NCI-H524 (cell line): ENCODE data around the gene MLF2.

ENCODE experiments used
- DNase-seq, 2 experiments: peaks; one replicate each; lab custom pipeline; 2025; lab: John Stamatoyannopoulos, UW

Gene MLF2

DNA sequence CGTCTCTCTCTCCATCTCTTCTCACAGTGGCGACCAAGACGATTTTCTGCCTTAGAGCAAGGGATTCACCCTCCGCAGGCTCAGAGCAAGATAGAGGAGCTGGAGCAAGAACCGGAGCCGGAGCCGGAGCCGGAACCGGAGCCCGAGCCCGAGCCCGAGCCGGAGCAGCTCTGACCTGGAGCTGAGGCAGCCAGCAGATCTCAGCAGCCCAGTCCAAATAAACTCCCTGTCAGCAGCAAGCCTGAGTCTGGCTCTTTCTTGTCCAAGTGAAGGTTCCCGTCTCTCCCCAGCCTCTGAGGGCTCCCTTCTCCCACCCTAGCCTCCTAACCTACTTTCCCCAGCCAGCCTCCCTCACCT lies 25.3 kb upstream of the MLF2 start:
- no peak for DNase-seq

DNA sequence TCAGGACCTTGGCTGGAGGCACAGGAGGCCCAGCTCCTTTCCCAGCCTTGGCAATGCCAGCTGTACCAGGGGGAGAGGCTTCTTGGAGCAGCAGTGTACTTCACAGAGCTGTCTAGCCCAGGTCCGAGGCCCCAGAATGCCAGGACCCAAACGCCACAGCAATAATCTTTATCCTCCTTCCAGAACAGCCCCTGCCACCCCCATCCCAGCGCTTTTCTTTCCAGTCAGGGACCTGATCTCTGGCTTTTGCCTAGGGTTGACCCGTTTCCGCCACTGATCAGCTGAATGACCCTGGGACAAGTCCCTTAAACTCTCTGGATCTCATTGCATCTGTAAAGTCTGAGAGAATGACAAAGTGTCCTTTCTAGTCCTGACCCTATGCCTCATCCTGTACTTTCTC lies 24.4 kb upstream of the MLF2 start:
- DNase-seq: no peak

DNA sequence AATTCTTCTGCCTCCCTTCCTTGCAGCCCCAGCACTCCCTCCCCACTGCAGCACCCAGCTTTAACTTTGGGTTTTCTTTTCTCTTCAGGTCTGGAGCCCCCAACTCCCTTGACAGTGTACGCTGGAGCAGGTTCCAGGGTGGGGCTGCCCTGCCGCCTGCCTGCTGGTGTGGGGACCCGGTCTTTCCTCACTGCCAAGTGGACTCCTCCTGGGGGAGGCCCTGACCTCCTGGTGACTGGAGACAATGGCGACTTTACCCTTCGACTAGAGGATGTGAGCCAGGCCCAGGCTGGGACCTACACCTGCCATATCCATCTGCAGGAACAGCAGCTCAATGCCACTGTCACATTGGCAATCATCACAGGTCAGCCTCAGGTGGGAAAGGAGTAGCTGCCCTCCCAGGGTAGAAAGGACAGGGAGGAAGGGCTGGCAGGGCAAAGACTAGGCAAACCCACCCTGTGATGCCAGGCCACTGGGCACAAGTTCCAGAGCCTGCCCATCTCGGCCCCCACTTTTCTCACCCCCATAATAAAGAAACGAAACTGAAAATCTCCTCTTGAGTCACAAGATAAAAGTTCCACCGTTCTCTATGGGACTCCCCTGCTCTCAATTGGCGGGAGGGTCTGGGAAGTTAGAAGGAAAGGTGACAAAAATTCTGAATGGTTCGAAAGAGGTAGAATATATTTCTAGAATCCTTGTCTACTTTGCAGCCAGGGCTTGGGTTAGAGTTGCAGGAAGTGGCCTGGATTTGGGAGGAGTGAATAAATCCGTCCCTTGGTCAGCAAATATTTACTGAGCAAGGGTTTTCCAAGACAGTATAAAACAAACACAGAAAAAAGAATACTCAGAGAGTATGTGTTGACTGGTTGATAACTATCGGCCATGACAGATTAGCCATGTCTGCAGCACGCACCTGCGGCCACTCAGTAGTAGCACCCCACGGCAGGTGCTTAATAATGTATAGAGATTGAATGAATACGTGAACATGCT lies 22.5 kb upstream of the MLF2 start:
- no peak for DNase-seq

DNA sequence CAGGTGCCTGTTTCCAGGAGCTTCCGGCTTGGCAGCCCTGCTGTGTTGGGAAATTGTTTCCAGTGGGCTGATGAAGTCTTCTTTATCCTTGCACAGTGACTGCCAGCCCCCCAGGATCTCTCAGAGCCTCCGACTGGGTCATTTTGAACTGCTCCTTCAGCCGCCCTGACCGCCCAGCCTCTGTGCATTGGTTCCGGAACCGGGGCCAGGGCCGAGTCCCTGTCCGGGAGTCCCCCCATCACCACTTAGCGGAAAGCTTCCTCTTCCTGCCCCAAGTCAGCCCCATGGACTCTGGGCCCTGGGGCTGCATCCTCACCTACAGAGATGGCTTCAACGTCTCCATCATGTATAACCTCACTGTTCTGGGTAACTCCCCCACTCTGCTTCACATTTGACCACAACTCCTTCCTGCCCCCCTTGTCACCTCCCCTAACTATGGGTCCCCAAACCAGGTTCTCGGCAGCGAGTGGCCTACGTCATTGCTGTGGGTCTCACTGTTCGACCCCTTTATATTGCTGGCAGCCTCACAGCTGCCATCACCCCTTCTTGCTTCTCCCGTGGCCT lies 21.6 kb upstream of the MLF2 start:
- DNase-seq: no peak

DNA sequence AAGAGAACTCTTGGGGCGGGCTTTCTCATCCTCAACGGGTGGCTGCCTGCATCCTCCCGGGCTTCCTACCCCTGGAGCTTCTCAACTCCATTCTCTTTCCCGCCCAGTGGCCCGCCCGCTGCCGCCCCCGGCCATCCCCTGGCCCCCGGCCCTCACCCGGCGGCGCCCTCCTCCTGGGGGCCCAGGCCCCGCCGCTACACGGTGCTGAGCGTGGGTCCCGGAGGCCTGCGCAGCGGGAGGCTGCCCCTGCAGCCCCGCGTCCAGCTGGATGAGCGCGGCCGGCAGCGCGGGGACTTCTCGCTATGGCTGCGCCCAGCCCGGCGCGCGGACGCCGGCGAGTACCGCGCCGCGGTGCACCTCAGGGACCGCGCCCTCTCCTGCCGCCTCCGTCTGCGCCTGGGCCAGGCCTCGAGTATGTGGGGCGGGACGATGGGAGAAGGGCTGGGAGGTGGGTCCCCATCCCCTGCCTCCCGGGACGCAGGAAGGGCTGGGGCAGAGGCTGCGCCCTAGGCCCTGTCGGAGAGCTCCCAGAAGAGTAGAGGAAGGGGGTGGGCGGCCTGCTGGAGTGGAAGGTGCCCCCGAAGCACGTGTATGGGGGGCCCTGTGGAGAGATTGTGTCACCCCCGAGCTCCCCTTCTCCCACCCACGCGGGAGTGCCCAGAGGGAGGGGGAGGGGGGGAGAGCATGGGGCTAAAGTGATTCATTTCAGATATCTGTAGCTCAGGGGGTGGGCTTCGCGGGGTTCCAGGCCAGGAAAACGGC lies 20.8 kb upstream of the MLF2 start:
- DNase-seq: no peak

DNA sequence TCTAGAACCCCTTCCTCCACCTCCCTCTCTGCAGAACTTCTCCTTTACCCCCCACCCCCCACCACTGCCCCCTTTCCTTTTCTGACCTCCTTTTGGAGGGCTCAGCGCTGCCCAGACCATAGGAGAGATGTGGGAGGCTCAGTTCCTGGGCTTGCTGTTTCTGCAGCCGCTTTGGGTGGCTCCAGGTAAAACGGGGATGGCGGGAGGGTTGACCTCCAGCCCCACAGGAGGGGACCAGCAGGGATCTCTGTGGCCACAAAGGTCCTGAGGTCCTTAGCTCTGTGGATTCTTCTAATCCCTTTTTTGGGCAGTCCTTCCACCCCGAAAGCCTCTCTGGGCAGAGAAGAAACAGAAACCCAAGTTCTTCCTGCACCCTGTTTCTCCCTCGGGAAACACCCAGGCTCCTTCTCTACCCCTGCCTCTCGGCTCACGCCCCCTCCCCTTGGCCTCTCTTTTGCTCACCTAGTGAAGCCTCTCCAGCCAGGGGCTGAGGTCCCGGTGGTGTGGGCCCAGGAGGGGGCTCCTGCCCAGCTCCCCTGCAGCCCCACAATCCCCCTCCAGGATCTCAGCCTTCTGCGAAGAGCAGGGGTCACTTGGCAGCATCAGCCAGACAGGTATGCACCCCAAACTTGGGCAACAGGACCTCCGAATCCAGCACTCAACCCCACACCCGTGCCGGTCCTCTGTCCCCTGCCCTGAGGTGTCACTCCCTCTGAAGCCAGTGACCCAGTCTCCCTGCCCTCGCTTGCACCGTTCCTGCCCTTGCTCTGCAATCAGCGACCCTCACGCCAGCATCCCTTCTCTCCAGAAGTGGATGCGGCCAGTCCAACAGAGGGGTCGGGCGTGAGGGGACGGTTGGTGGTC lies 20.0 kb upstream of the MLF2 start:
- DNase-seq: no peak

DNA sequence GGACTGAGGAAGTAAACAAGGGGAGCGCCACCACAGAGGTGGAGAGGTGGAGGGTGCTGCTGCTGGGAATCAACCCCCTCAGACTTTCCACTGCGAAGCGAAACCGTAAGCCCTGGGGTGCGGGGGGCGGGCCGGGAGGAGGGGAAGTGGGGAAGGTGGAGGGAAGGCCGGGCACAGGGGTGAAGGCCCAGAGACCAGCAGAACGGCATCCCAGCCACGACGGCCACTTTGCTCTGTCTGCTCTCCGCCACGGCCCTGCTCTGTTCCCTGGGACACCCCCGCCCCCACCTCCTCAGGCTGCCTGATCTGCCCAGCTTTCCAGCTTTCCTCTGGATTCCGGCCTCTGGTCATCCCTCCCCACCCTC lies 19.4 kb upstream of the MLF2 start, which contains the start of gene LAG3:
Gene LAG3 (plus strand): TSS at position 190 of the 365 bp plus-strand sequence. CDS start 333 bp downstream, outside the sequence.
- DNase-seq: no peak

DNA sequence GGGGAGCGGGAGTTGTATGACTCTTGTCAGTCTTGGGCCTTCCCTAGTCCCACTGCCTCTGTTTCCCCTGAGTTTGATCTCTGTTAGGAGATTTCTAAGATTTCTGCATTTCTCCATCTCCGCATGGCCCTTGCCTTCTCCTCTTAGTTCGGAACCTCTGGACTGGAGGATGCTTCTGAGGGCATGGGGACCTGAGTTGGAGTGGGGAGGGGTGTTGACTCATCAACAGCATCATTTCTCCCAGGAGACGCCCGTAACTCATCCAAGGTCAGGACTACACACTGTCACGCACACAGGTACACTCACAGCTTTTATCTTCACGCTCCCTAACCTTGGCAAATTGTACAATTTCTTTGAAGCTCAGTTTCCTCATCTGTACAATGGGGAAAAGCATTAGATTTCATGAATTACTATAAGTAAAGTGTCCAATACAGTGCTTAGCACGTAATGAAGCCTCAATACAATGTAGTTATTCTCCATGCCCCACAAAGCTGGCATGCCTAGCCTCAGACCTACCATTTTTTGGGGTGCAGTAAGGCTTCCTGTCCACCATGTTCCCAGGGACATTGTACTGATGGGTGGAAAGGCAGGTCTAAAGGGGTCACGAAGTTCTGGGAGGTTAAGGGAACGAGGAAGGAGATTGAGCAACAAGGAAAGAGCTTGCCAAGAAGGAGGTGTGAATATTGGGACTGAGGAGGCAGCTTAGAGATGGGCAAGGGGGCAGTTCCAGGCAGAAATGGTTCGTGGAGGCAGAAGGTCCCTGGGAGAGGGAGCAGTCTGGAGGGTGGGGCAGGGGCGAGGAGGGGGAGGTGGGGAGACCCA lies 18.8 kb upstream of the MLF2 start:
- DNase-seq: no peak

DNA sequence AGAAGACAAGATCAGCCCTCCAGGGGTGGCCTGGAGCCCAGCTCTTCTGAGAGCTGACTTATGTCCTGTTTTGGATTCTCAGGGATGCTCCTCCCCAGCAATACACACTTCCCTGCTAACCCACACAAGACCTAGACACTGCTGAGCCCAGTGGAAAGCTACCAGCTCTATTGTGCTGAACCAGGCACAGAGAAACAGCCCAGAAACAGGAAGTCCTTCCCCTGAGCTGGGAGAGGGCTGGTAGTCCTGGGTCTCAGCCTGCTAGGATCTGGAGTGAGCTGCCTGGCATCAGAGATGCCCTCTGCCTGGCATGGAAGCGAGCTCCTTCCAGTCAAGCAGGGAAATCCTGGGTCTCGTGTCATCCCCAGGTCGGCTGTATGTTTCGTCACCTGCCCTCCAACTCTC lies 18.2 kb upstream of the MLF2 start:
- no peak for DNase-seq

DNA sequence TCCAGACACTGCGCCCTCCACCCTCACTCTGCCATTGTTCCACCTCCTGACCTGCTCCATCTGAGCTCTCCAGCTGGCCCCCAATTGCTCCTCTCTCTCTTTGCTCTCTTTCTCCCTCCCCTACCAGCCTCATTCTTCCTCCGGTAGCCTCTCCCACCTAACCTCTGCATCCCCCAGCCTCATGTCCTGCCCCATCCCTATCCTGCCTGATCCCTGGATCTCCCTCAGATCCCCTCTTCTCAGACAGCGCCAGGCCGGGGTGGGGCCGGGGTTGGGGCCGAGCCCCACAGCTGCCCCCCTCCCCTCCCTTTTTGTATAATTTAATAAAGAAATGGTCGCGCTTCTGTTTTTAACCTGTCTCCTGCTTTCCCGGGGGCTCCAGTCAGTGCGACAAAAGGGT lies 17.7 kb upstream of the MLF2 start:
- no peak for DNase-seq

DNA sequence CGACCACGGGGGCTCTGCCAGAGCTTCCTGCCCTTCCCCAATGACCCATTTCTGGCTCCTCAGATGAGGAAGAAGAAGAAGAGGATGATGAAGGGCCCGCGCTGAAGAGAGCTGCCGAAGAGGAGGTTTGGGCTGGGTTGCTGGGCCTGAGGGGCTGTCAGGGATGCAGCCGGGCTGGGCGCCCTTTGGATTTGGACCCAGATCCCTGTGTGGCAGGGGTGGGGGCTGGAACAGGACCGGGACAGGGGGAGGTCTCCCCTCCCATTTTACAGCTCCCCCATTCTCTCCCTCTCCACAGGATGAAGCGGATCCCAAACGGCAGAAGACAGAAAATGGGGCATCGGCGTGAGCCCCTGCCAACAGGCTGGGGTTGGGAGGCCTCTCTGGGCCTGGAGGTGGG lies 17.2 kb upstream of the MLF2 start:
- no peak for DNase-seq

DNA sequence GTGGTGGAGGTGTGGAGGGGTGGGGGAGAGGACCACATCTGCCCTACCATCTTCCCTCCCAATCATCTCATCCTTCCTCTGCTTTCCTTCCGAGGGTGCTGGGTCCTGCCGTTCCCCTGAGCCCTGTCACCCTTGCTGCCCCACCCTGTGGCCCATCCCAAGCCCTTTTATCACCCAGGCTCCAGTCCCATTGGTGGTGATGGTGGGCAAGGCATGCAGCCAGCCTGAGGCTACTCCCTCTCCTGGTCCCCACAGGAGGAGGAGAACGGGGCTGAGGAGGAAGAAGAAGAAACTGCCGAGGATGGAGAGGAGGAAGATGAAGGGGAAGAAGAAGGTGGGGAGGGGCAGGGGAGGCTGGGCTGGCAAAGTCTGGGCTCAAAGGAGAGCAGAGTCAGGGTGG lies 16.7 kb upstream of the MLF2 start:
- DNase-seq: no peak

DNA sequence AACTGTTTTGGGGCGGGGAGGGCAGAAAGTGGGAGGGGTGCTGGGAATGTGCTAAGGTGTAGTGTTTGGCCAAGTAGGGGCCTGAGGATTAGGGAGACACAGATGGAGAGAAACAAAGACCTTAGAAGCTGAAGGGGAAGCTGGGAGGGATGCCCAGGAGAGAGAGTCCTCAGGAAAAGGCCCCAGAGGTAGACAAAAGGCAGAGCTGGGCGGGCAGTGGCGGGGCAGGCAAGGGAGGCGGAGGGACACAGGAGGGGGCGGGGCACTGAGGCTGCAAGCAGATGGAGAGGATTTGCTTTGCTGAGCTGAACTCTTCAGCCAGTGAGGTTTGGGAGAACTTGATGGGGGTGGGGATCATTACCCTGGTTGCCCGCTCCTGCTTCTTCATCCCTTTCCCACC lies 16.0 kb upstream of the MLF2 start:
- peak; percentile 90 to 91 for DNase-seq

DNA sequence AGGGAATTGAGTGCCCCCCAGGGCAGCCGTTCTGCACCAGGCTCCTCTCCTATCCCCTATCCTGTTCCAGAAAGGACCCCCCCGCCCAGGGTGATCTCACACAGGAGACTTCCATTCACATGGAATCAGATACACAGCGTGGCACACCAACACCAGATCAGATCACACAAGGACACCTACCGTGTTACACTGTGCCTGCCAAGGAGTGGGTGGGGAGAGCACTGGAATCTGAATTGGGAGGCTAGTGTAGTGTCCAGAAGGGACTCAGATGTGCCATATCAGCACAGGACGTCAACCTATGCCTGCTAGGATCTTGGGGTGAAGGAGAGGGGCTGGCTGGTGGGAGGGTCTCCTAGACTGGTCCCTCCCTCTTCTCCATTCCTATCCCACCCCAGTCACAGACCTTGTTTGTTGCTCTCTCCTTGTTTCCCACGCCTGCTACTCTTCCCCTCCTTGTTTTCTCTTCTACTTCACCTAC lies 15.5 kb upstream of the MLF2 start:
- DNase-seq: peak in 1 of 2 experiments; percentile 72

DNA sequence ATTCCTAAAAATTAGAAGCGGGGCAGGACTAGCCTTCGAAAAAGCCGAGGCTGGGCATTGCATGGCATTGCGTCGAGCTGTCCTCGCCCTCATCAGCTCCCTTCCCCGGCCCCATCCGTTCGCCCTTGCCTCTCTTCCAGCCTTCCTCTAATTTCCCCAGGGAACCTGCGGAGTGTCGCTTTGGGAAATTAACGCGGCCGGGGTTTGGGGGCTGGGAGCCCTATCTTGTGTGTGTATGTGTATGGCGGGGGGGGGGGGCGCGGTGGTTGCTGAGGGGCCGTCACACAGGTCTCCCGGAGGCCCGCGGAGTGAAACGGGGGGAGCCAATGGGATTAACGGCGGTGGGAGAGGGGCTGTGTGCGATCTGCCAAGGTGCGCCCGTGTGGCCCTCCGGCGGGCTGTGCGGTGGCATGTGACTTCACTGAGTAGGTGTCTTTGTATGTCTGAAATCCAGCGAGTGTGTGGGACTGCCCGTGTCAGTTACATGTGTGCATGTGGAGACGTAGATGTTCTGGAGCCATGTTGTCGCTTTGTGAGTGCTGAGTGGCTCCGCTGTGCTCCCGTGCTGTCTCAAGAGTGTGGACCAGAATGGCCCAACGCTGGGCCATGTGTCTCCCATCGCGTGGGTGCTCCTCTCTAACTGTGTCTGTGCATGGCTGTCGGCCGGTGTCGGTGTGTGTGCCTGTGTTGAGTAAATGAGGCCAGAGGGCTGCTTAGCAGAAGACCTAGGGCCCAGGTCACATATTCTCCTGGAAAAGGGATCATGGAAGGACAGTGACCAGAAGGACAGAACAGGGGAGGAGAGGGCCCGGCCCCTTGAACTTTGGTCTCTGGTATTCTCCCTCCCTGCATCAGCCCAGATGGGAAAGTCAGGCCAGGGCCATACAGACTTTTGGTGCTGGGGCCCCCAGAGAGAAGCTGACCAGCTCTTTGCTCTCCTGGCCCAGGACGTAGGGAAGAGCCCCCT lies 14.7 kb upstream of the MLF2 start:
- peak; percentile 2 to 43 for DNase-seq

DNA sequence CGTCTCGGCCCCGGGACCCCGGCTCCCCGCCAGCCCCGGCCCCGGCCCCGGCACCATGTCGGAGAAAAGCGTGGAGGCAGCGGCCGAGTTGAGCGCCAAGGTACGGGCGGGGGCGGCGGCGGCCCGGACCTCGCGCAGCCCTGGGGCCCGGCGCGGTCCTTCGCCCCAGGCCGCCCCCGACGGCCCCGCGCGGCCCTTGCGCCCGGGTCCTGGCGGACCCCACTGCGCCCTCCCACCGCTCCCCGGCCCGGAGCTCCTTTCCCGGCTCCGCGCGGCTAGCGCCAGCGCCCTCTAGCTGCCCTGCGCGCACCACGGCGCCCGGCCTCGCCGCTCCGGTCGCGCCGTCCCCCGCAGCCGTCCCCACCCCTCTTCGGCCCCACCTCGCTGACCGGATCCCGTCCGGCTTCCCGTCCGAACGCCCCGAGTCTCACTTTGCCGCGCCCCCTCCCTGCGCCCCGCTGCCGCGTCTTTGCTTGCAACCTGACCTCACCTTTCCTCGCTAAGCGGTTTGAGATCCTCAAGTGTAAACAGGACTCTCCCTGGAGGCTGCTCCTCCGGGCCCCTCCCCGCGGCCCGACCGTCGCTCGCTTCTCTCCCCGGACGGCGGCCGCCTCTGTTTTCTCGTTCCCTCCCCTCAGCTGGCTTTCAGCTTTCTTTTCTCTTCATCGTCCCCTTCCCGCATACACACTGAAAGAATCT lies 13.9 kb upstream of the MLF2 start:
- peak; percentile 5 to 44 for DNase-seq

DNA sequence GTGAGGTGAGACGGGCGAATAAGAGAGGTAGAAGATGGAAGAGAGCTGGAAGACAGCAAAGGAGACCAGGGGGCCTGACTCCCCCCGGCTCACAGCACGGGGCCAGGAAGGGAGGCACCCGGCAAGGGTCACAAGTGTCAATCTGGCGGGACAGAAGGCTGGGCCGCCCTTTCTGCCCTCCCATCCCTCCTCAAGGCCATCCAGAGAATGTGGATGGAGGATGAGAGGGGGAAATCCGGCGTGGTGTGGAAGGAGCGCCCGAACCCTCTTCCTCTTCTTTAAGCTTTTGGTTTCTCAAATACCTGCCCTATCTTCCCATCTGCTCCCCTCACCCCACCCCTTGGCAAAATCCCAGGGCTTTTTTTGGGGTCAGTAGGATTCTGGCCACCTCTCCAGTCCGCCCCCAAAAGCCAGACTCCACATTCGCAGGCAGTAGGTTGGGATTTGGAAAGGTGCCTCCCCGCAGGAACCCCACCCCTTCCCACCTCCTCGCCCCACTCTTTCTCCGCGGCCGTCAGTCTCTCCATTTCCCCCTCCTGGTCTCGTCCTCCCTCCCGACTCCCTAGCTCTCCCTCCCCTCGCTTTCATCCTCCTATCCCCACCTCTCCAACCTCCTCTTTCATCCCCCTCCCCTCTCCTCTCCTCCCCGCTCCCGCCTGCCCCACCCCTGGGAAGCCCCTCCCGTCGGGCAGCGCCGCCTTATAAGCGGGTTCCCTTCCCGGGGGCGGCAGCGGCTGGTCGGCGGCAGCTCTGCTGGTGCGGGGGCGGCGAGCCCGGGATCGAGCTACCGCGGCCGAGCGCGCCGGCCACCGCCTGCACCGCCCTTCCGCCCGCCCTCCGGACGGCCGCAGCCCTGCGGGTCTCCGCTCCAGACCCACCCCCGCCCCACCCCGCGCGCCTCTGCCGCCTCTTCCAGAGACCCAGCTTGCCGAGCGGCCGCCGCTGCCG lies 13.0 kb upstream of the MLF2 start, which contains the start of gene PTMS:
Gene PTMS (plus strand): TSS at position 730 of the 948 bp plus-strand sequence. CDS start 343 bp downstream, outside the sequence.
- DNase-seq: peak; percentile 94 to 95
